ENCODE results near the gene PRKCSH. TPM values are rescaled to one million over a fixed set of nuclear protein-coding genes. Genes with fewer than 3 reads are reported as not detected.

PRKCSH gene
- total RNA-seq, 4 donors from 2014 or later, result 31.6 to 54.2 (median 50.6) TPM

- Histone ChIP-seq H3K4me3 (no peak overlapping the region), H3K9me3 (peaks cover 0 to 9% (median 0%) of the 10 kb centered on the region in 3 donors), H3K4me1 (no peaks in the 10 kb centered on the region), H3K27ac (no peak overlapping the region), H3K36me3 (no peaks in the 10 kb centered on the region), H3K27me3 (peaks cover 0 to 2% (median 0%) of the 10 kb centered on the region in 3 donors)
- TF ChIP-seq, protein P1, sequence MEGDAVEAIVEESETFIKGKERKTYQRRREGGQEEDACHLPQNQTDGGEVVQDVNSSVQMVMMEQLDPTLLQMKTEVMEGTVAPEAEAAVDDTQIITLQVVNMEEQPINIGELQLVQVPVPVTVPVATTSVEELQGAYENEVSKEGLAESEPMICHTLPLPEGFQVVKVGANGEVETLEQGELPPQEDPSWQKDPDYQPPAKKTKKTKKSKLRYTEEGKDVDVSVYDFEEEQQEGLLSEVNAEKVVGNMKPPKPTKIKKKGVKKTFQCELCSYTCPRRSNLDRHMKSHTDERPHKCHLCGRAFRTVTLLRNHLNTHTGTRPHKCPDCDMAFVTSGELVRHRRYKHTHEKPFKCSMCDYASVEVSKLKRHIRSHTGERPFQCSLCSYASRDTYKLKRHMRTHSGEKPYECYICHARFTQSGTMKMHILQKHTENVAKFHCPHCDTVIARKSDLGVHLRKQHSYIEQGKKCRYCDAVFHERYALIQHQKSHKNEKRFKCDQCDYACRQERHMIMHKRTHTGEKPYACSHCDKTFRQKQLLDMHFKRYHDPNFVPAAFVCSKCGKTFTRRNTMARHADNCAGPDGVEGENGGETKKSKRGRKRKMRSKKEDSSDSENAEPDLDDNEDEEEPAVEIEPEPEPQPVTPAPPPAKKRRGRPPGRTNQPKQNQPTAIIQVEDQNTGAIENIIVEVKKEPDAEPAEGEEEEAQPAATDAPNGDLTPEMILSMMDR (IDR thresholded peaks at IDR 0.05 in 4 of 5, conservative IDR thresholded peaks at IDR 0.05 in 1 of 5), result no peak
- TF ChIP-seq POLR2A (IDR thresholded peaks at IDR 0.05), result no peak
- no peak for ATAC-seq
- intact Hi-C loops (cut with DNase I; ENCODE audit: low total_unique reads), result no loop called here
- no peak for DNase-seq
- in situ Hi-C loops (cut with MboI; ENCODE audit: low sequenced_read_pairs in 4 of 4), result loop anchor here in 1 of 4 donors (25.0 kb wide), 1 partner anchor 196 kb away; the partner anchor contains the start of genes ACP5 and ZNF627
These were observed 44.3 kb upstream of the PRKCSH start for GRCh38 chr19:11390933-11391680.

DNA sequence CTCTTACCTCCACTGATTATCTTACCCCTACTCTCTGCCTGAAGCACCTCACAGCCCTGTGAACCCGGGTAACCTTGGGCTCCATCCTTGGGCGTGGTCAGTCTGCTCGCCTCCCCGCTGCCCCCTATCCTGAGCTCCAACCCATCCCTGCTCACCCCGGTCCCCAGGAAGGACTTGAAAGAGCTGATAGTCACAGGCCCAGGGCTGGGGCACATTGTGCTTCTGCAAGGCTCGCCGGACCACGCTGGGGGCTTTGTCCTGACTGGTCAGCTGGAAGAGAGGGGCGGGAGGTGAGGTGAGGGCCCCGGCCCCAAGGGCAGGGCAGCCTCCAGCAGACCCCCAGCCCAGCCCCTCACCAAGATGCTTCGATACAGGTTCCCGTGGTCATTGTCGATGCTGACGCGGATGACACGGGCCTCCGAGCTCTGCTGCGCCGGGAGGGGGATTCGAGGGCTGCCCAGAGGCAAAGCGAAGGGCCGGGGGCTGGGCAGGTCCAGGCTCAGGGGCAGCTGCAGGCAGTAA, 38.3 kb upstream of the PRKCSH start:
- intact Hi-C loops (cut with DNase I; ENCODE audit: low total_unique reads), result no loop called here
- Histone ChIP-seq H3K27ac (no peak overlapping the region), H3K27me3 (peaks cover 0 to 2% (median 0%) of the 10 kb centered on the region in 3 donors), H3K4me3 (no peak overlapping the region), H3K9me3 (no peaks in the 10 kb centered on the region), H3K4me1 (no peaks in the 10 kb centered on the region), H3K36me3 (no peaks in the 10 kb centered on the region)
- ATAC-seq (no peak), DNase-seq (no peak)
- in situ Hi-C loops (cut with MboI; ENCODE audit: low sequenced_read_pairs in 4 of 4), result loop anchor here in 1 of 4 donors (25.0 kb wide), 1 partner anchor 190 kb away; the partner anchor contains the start of genes ACP5 and ZNF627
- TF ChIP-seq, protein P1 (IDR thresholded peaks at IDR 0.05 in 4 of 5, conservative IDR thresholded peaks at IDR 0.05 in 1 of 5), result no peak
- TF ChIP-seq POLR2A (IDR thresholded peaks at IDR 0.05), result no peak

GRCh38 chr19:11399667-11400066, 35.8 kb upstream of the PRKCSH start:
- Histone ChIP-seq H3K27ac (no peak overlapping the region), H3K9me3 (no peaks in the 10 kb centered on the region), H3K27me3 (no peaks in the 10 kb centered on the region), H3K4me1 (no peaks in the 10 kb centered on the region), H3K4me3 (no peak overlapping the region), H3K36me3 (no peaks in the 10 kb centered on the region)
- DNase-seq, result no peak
- in situ Hi-C loops (cut with MboI; ENCODE audit: low sequenced_read_pairs in 4 of 4) (loop anchor here in 1 of 4 donors (25.0 kb wide), 1 partner anchor 188 kb away; the partner anchor contains the start of genes ACP5 and ZNF627), intact Hi-C loops (cut with DNase I; ENCODE audit: low total_unique reads) (no loop called here)
- ATAC-seq, result no peak
- TF ChIP-seq POLR2A (IDR thresholded peaks at IDR 0.05), result no peak
- TF ChIP-seq, protein P1 (IDR thresholded peaks at IDR 0.05 in 4 of 5, conservative IDR thresholded peaks at IDR 0.05 in 1 of 5), result no peak

DNA sequence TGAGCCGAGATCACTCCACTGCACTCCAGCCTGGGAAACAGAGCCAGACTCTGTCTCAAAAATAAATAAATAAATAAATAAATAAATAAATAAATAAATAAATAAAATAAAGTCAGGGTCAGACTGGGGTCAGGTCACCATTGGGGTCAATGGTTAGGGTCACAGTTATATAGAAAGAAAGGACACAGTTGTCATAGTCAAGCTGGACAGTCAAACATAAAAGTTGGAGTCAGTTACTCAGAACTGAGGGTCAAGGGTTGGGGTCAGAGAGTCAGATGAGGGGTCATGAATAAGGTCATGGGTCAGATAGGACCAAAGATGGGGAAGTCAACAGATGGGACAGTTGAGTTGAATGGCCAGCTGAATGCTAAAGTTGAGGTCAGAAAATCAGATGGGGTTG, 34.6 kb upstream of the PRKCSH start:
- Histone ChIP-seq H3K36me3 (no peaks in the 10 kb centered on the region), H3K4me1 (no peaks in the 10 kb centered on the region), H3K27me3 (no peaks in the 10 kb centered on the region), H3K27ac (no peak overlapping the region), H3K4me3 (no peak overlapping the region), H3K9me3 (no peaks in the 10 kb centered on the region)
- ATAC-seq (no peak), DNase-seq (no peak)
- intact Hi-C loops (cut with DNase I; ENCODE audit: low total_unique reads) (no loop called here), in situ Hi-C loops (cut with MboI; ENCODE audit: low sequenced_read_pairs in 4 of 4) (no loop called here)
- TF ChIP-seq POLR2A (IDR thresholded peaks at IDR 0.05), result no peak
- TF ChIP-seq, protein P1 (IDR thresholded peaks at IDR 0.05 in 4 of 5, conservative IDR thresholded peaks at IDR 0.05 in 1 of 5), result no peak

Measured in gastrocnemius medialis (tissue), 4 donors.